HepG2 (cell line): ENCODE results near the gene LARP4. TPM values are rescaled to one million over a fixed set of nuclear protein-coding genes. Genes with fewer than 3 reads are reported as not detected.

Experiments used
- ATAC-seq: fragments of 200-7000 bp; cut with Tn5 transposase; 3 replicates; pipeline ENCODE4 v1.9.1; 2020; ENCODE audit warnings: mild to moderate bottlenecking, moderate library complexity
- BruUV-seq: library from RNA; stranded (reverse); fragments of 400-500 nt; replicated peaks from 2 replicates; lab custom pipeline; 2021; lab: Mats Ljungman, UMichigan
- CTCF ChIA-PET: fragments of 300-600 bp; formaldehyde crosslinking; extraction: SDS; loops from one replicate; lab custom pipeline; 2021; ENCODE audit warnings: low total read pairs, inconsistent platforms, low intra/inter-chr PET ratio; lab: Yijun Ruan, JAX
- POLR2A ChIA-PET: fragments of 350-600 bp; sonication (Branson Sonifier 250); formaldehyde crosslinking; loops from one replicate; lab custom pipeline; 2020; ENCODE audit warnings: antibody characterized with exemption, inconsistent platforms; lab: Yijun Ruan, JAX
- DNase-seq: peaks from one replicate; pipeline ENCODE4 v3.0.0-alpha.2; 2015; ENCODE audit warnings: low spot score
- FAIRE-seq: peaks from 3 replicates; lab custom pipeline; 2011; peaks lifted over from hg19 to GRCh38; lab: Jason Lieb, UNC
- H2AFZ ChIP-seq: one replicate; pipeline ENCODE4 v1.6.1; 2011; ENCODE audit warnings: low read length, inconsistent platforms
- H3K27ac ChIP-seq: fragments of 300-600 bp; 3 replicates; pipeline ENCODE4 v1.8.0; 2011; ENCODE audit warnings: mixed run types, mild to moderate bottlenecking, mixed read lengths, low read length, inconsistent platforms; ENCODE audit not compliant: insufficient read depth; ENCODE audit errors: extremely low read length
- H3K27me3 ChIP-seq, 2 experiments: fragments of 200-600 bp in 1 of 2; 2 replicates in 1 of 2; 3 replicates in 1 of 2; pipeline versions ENCODE4 v1.6.0 to v1.8.0; 2011; ENCODE audit warnings: low read length in 2 of 2, mild to moderate bottlenecking in 2 of 2, moderate library complexity in 2 of 2, inconsistent platforms in 1 of 2; ENCODE audit not compliant: insufficient read depth in 2 of 2, control insufficient read depth in 1 of 2
- H3K36me3 ChIP-seq, 2 experiments: fragments of 200-600 bp in 1 of 2; replicated peaks in 1 of 2; 2 replicates in 1 of 2; 3 replicates in 1 of 2; pipeline versions ENCODE4 v1.5.1 to v1.8.0; 2011; ENCODE audit warnings: low read length in 2 of 2, inconsistent platforms in 1 of 2; ENCODE audit not compliant: insufficient read depth in 2 of 2, control insufficient read depth in 1 of 2
- H3K4me1 ChIP-seq: 2 replicates; pipeline ENCODE4 v1.5.1; 2012; ENCODE audit warnings: low read length, inconsistent platforms; ENCODE audit not compliant: insufficient read depth
- H3K4me2 ChIP-seq: 2 replicates; pipeline ENCODE4 v1.6.0; 2011; ENCODE audit warnings: low read depth, low read length, inconsistent platforms
- H3K4me3 ChIP-seq, 3 experiments: fragments of 200-600 bp in 1 of 3; sonication (generic), shearing (Covaris generic) in 1 of 3; replicated peaks in 1 of 3; 2 replicates each; pipeline ENCODE4 v1.5.1; 2011 to 2016; ENCODE audit warnings: low read length in 3 of 3, inconsistent platforms in 2 of 3, low read depth in 2 of 3, mild to moderate bottlenecking in 2 of 3, control low read depth in 1 of 3, mixed read lengths in 1 of 3; ENCODE audit not compliant: insufficient read depth in 1 of 3
- H3K79me2 ChIP-seq: one replicate; pipeline ENCODE4 v1.6.1; 2011; ENCODE audit warnings: low read length, inconsistent platforms; ENCODE audit not compliant: insufficient read depth
- H3K9ac ChIP-seq: 2 replicates; pipeline ENCODE4 v1.6.0; 2011; ENCODE audit warnings: mild to moderate bottlenecking, low read depth, low read length, inconsistent platforms; ENCODE audit not compliant: insufficient read depth
- H3K9me3 ChIP-seq: 2 replicates; pipeline ENCODE4 v1.5.1; 2012; ENCODE audit warnings: mild to moderate bottlenecking, low read length
- H4K20me1 ChIP-seq: 2 replicates; pipeline ENCODE4 v1.6.0; 2011; ENCODE audit warnings: inconsistent platforms, mild to moderate bottlenecking, low read length, moderate library complexity; ENCODE audit not compliant: insufficient read depth
- CENPT ChIP-seq: sonication (generic); formaldehyde crosslinking; IDR thresholded peaks from 2 replicates; pipeline ENCODE4 v1.8.0; 2022; ENCODE audit warnings: low read depth, mild to moderate bottlenecking, moderate library complexity, missing genetic modification reagents
- CREM ChIP-seq, 2 experiments: sonication (generic) in 1 of 2; formaldehyde crosslinking in 1 of 2; IDR thresholded peaks; 2 replicates each; pipeline versions ENCODE4 v1.4.0 to v1.6.1; 2016 to 2020; ENCODE audit warnings: antibody characterized with exemption in 1 of 2, mild to moderate bottlenecking in 1 of 2, missing genetic modification reagents in 1 of 2
- HDAC6 ChIP-seq: fragments of 200-600 bp; sonication (generic); IDR thresholded peaks from 2 replicates; pipeline ENCODE4 v1.7.0; 2017; ENCODE audit warnings: mild to moderate bottlenecking, antibody characterized with exemption, low read length, low read depth
- MTA3 ChIP-seq: sonication (generic); formaldehyde crosslinking; IDR thresholded peaks from 2 replicates; pipeline ENCODE4 v1.4.0; 2020; ENCODE audit warnings: missing genetic modification reagents
- RARG ChIP-seq: sonication (generic); formaldehyde crosslinking; IDR thresholded peaks from 2 replicates; pipeline ENCODE4 v1.4.0; 2020; ENCODE audit warnings: low read depth, mild to moderate bottlenecking, missing genetic modification reagents
- ZNF703 ChIP-seq: sonication (generic); formaldehyde crosslinking; IDR thresholded peaks from 2 replicates; pipeline ENCODE4 v1.5.1; 2020; ENCODE audit warnings: missing genetic modification reagents, mild to moderate bottlenecking, moderate library complexity, borderline replicate concordance
- ZXDC ChIP-seq: sonication (generic); formaldehyde crosslinking; IDR thresholded peaks from 2 replicates; pipeline ENCODE4 v1.5.0; 2020; ENCODE audit warnings: mild to moderate bottlenecking, missing genetic modification reagents
- WGBS: methylation state at CpG from one replicate; pipeline ENCODE4 v1.1.6; 2017; ENCODE audit warnings: low lambda C conversion rate; 5-methylcytosine and 5-hydroxymethylcytosine counted together
- in situ Hi-C: cut with HindIII; loops from 2 replicates; pipeline ENCODE4 v1.10.0; 2017; ENCODE audit warnings: low pct_unique_long_range_greater_than_20kb; ENCODE audit not compliant: extremely low pct_ligation_motif_present
- intact Hi-C: fragments of 100-400 bp; cut with micrococcal nuclease; formaldehyde crosslinking; loops from one replicate; pipeline ENCODE4 v1.10.0; 2022; ENCODE audit not compliant: unreplicated experiment
- polyA plus RNA-seq, 8 experiments: library from polyadenylated mRNA; depleted of rRNA in 3 of 8; stranded (reverse) in 7 of 8; unstranded in 1 of 8; fragments of >200 nt; fragmentation: Illumina TruSeq in 4 of 8; extraction: Trizol in 4 of 8; gene quantifications; 2 replicates each; pipeline versions ENCODE4 v1.2.1 to v1.2.3, GENCODE V29; 2011 to 2016; ENCODE audit warnings: low read depth in 4 of 8, missing spikeins in 1 of 8, mixed read lengths in 1 of 8; ENCODE audit not compliant: insufficient read depth in 1 of 8
- total RNA-seq, 5 experiments: library from RNA; depleted of rRNA; stranded (reverse); fragments of >200 nt; fragmentation: Illumina TruSeq; extraction: Trizol; gene quantifications; 2 replicates each; pipeline ENCODE4 v1.2.3, GENCODE V29; 2016; ENCODE audit warnings: low read depth in 1 of 5
- TF ChIP-seq, protein P1 (sequence below): sonication (generic); formaldehyde crosslinking; IDR thresholded peaks from 2 replicates; pipeline ENCODE4 v1.8.1; 2023; ENCODE audit warnings: mild to moderate bottlenecking, moderate library complexity, missing genetic modification reagents
- TF ChIP-seq, protein P2 (sequence below): sonication (generic); formaldehyde crosslinking; IDR thresholded peaks from 2 replicates; pipeline ENCODE4 v1.8.0; 2022; ENCODE audit warnings: mild to moderate bottlenecking, missing genetic modification reagents, moderate library complexity

Gene LARP4
- total and polyA plus RNA-seq, 2 of the 13 experiments (the other 11 are each of a cell fraction or from before 2014, with no cell fraction given) = 16.4 to 42.7 TPM

DNA sequence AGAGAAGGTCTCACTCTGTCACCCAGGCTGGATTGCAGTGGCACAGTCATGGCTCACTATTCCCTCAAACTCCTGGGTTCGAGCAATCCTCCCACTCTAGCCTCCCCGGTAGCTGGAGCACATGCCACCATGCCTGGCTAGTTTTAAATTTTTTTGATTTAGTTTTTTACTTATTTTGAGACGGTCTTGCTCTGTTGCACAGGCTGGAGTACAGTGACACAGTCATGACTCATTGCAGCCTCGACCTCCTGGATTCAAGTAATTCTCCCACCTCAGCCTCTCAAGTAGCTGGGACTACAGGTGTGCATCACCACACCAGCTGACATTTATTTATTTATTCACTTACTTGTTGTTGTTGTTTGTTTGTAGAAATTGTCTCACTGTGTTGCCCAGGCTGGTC is 81.9 kb downstream of the LARP4 start:
- Histone ChIP-seq H3K4me1 (no peaks in the 10 kb centered on the region), H3K4me2 (no peak overlapping the region), H2AFZ (no peak overlapping the region), H3K27ac (no peak overlapping the region), H3K9ac (no peak overlapping the region), H3K79me2 (no peaks in the 10 kb centered on the region), H3K36me3 (no peaks in the 10 kb centered on the region), H3K27me3 (no peaks in the 10 kb centered on the region), H3K4me3 (no peak overlapping the region), H4K20me1 (no peaks in the 10 kb centered on the region), H3K9me3 (no peaks in the 10 kb centered on the region)
- no TSS peak for BruUV-seq
- in situ Hi-C loops = no loop called here
- intact Hi-C loops = no loop called here
- POLR2A ChIA-PET = no interaction called here
- no peak for DNase-seq
- WGBS = 66% methylated on average over 4 of the region's 4 CpGs
- ATAC-seq = no peak
- no peak for FAIRE-seq
- CTCF ChIA-PET = no interaction called here
- TF ChIP-seq, protein P1, sequence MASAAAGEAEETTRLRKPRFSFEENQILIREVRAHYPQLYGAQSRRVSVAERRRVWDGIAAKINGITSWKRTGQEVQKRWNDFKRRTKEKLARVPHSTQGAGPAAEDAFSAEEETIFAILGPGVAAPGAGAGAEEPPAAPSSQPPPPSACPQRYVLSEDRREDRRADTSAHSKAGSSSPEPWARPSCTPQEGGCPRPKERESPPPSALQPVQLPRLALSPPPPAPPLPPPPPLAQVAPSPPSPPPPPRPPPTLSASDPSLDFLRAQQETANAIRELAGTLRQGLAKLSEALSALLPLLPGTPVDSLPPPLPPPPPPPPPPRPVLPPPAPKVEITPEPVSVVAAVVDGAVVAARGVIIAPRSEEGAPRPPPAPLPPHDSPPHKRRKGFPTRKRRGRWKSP = no peak
- TF ChIP-seq, protein P2, sequence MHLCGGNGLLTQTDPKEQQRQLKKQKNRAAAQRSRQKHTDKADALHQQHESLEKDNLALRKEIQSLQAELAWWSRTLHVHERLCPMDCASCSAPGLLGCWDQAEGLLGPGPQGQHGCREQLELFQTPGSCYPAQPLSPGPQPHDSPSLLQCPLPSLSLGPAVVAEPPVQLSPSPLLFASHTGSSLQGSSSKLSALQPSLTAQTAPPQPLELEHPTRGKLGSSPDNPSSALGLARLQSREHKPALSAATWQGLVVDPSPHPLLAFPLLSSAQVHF = no peak
- TF ChIP-seq RARG (CRISPR knock-in tag) = no peak
- TF ChIP-seq ZXDC (CRISPR knock-in tag) = no peak
- TF ChIP-seq HDAC6 = no peak
- TF ChIP-seq CENPT (CRISPR knock-in tag) = no peak
- no peak for TF ChIP-seq CREM (IDR thresholded peaks at IDR 0.05)
- TF ChIP-seq CREM (CRISPR knock-in tag; IDR thresholded peaks at IDR 0.05) = no peak
- no peak for TF ChIP-seq MTA3 (CRISPR knock-in tag)
- TF ChIP-seq ZNF703 (CRISPR knock-in tag) = no peak
- TF ChIP-seq, all 625 proteins: peak for 0
